Hippocampal formation (tissue), 2 donors: ENCODE measurements around the gene AMY1A.
"Not testable (repeated sequence)": the region's sequence is repeated elsewhere in the genome, so short reads cannot be mapped to it uniquely, and the experiment has no call there.

Experiments
- DNase-seq, 2 donors: peaks; one replicate each; lab custom pipeline; 2025; lab: John Stamatoyannopoulos, UW

AMY1A gene

DNA sequence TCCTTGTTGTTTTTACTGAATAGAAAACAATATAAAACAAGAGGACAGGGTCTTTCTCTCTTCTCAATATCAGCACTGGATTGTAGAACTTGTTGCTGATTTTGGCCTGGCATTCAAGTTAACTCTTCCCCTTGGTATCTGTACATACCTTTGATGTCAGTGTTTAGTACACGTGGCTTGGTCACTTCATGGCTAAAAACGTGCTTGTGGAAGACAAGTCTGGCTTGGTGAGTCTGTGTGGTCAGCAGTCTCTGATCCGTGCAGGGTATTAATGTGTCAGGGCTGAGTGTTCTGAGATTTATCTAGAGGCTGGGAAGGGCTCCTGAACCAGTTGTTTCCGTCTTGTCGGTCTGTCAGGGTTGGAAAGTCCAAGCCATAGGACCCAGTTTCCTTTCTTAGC, at the start of gene AMY1A:
Gene AMY1A, plus strand, starts transcription at position 301 of the 400 bp plus-strand sequence. CDS start 571 bp downstream, outside the sequence.
- not testable (repeated sequence) for DNase-seq

DNA sequence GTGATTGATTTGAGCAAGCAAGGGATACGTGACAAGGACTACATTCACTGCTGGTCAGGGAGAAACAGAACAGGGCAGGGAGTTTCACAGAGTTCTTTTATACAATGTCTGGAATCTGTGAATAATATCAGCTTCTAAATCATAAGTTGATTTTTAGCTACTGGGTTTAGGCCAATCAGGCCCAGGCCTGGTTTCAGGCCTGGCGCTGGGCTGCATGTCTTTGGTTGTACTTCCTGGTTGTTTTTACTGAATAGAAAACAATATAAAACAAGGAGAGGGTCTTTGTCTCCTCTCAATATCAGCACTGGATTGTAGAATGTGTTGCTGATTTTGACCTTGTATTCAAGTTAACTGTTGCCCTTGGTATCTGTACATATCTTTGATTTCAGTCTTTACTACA, 39.2 kb upstream of the AMY1A start:
- DNase-seq = no peak

DNA sequence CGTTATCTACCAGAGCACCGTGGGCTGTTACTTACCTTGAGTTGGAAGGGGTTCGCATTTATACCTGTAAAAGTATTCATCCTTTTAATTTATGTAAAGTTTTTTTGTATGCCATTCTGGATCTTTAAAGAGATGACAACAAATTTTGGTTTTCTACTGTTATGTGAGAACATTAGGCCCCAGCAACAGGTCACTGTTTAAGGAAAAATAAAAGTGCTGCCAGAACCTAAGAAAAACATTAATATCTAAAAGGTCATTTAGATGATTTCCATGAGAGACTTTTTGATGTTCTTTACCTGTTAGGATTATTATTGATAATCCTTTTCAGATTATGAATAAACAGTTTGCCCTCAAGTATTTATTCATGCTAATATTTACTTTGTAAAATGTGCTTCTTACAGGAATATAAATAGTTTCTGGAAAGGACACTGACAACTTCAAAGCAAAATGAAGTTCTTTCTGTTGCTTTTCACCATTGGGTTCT, 38.5 kb upstream of the AMY1A start, which contains the start of gene AMY2A:
Gene AMY2A, plus strand, starts transcription at position 434 of the 484 bp plus-strand sequence. Its CDS starts 14 bp downstream, at position 448.
- DNase-seq = not testable (repeated sequence)

DNA sequence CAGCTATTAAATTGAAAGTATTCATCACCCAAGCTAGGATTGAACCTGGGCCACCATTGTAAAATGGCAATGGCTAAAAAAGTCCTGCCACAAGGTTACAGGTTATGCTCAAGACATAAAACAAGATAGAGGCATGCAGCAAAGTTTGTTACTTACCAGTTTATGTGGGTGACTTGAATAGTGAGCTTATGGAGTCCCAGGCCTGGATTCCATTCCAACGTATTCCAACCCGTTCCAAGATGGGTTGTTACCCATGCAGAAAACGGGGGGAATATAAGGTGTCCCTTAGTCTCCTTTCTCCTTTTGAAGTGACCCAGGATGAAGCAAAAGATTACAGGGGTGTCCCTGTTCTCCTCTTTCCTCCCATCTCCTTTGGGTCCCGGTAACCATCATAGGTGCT, 28.1 kb upstream of the AMY1A start:
- not testable (repeated sequence) for DNase-seq

DNA sequence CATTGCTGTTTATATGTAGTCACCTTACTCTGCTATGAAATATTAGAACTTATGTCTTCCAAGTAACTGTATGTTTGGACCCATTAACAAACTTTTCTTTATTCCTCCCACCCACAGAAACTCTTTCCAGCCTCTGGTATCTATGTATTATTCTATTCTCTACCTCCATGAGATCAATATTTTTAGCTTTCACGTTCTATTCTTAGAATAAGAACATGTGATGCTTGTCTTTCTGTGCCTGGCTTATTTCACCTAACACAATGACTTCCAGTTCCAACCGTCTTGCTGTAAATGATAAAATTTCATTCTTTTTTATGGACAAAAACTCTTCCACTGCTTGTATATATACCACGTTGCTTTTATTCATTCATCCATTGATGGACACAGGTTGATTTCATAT, 14.4 kb upstream of the AMY1A start:
- not testable (repeated sequence) for DNase-seq

DNA sequence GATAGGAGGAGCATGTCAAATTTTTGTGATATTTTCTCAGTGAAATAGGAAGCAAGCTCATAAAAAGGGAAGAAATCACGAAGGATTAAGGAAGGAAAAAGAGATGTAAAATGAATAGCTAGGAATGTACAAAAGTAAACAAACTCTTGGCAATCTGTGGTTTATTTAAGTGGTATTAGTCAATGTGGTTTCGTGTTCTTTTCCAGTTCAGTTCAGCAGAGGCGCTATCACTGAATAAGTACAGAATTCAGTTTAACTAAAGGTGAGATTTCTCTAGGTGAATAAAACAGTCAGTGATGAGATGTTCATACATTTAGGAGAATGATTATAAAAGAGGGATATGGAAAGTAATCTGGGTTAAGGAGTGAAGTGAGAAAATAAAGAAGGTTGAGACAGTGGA, 11.7 kb upstream of the AMY1A start:
- DNase-seq = not testable (repeated sequence)

DNA sequence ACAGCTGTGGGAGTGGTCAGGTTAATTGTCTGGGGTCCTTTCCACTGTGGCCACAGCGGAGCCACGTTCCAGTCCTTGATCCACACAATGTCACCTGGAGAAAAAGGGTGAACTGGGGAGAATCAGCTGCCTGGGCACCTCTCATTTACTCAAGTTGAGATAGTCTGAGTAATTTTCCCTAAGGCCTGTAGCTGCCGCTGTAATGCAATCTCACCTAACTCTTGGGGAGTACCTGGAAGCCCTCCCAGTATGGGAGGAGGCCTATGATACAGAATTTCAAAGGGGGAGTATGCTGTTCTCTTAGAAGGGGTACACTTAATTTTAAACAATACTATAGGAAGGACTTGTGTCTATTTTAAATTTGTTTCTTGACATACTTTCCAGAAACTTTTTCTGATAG, 5.3 kb upstream of the AMY1A start:
- DNase-seq = not testable (repeated sequence)

DNA sequence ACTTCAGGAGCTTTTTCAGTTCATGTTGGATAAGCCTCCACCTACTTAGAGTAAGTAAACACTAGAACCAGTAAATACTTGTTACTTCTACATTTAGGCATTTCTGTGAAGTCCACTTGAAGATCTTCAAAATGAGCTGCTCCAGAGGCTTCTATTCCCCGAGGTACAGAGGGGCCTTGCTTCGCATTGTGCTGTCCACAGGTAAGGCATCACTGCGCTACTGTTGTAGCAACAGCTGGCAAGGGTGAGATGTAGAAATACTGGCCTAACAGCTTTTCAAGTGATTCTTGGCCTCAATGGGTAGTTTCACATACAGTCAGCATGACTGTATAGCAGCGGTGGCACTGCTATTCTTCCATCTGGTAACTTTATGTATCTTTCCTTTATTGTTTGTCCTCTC, 4.7 kb upstream of the AMY1A start:
- DNase-seq = not testable (repeated sequence)

DNA sequence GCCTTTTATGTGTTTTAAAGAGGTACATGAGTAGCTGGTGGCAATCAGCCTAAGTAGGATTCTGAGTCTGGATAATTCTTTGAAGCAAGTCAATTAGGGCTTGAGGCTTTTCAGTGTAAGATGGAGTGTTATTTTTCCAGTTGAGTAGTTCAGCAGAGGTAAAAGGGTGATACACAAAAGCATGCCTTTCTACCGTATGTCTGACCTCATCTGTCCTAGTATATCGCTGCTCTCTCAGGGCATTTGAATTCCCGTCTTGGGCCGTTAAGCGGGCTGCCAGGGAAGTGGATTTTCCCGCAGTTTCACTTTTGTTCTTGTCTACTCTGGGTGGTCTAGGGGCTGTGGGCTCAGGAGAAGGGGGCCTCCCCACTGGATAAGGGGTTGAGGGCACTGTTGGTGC, 1.4 kb upstream of the AMY1A start:
- not testable (repeated sequence) for DNase-seq

DNA sequence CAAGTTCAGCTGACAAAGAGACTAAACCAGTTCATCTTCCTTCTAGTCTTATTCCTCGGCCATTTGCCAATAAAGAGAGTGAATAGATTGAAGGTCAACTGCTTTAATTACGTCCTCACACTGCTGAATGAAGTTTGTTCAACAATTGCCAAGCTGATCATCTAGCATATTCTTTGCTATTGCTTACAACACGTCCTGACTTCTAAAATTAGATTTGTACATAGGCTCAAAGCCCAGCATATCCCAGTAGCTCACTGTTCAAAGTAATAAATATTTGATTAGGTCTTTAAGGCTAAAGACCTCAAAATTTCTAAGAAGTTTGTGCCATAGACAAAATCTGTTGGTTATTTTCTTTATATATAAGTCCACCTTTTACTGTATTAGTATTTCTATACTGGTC, 20.8 kb downstream of the AMY1A start:
- not testable (repeated sequence) for DNase-seq

DNA sequence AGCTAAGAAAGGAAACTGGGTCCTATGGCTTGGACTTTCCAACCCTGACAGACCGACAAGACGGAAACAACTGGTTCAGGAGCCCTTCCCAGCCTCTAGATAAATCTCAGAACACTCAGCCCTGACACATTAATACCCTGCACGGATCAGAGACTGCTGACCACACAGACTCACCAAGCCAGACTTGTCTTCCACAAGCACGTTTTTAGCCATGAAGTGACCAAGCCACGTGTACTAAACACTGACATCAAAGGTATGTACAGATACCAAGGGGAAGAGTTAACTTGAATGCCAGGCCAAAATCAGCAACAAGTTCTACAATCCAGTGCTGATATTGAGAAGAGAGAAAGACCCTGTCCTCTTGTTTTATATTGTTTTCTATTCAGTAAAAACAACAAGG, 40.5 kb downstream of the AMY1A start, which contains the start of gene AMY1B:
Gene AMY1B, minus strand, starts transcription at position 101 of the 400 bp plus-strand sequence. CDS start 571 bp downstream, outside the sequence.
- not testable (repeated sequence) for DNase-seq

DNA sequence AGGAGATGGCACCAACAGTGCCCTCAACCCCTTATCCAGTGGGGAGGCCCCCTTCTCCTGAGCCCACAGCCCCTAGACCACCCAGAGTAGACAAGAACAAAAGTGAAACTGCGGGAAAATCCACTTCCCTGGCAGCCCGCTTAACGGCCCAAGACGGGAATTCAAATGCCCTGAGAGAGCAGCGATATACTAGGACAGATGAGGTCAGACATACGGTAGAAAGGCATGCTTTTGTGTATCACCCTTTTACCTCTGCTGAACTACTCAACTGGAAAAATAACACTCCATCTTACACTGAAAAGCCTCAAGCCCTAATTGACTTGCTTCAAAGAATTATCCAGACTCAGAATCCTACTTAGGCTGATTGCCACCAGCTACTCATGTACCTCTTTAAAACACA, 41.9 kb downstream of the AMY1A start:
- not testable (repeated sequence) for DNase-seq

DNA sequence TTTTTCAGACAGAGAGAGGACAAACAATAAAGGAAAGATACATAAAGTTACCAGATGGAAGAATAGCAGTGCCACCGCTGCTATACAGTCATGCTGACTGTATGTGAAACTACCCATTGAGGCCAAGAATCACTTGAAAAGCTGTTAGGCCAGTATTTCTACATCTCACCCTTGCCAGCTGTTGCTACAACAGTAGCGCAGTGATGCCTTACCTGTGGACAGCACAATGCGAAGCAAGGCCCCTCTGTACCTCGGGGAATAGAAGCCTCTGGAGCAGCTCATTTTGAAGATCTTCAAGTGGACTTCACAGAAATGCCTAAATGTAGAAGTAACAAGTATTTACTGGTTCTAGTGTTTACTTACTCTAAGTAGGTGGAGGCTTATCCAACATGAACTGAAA, 45.1 kb downstream of the AMY1A start:
- DNase-seq = not testable (repeated sequence)

DNA sequence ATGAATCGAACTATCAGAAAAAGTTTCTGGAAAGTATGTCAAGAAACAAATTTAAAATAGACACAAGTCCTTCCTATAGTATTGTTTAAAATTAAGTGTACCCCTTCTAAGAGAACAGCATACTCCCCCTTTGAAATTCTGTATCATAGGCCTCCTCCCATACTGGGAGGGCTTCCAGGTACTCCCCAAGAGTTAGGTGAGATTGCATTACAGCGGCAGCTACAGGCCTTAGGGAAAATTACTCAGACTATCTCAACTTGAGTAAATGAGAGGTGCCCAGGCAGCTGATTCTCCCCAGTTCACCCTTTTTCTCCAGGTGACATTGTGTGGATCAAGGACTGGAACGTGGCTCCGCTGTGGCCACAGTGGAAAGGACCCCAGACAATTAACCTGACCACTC, 45.7 kb downstream of the AMY1A start:
- not testable (repeated sequence) for DNase-seq

DNA sequence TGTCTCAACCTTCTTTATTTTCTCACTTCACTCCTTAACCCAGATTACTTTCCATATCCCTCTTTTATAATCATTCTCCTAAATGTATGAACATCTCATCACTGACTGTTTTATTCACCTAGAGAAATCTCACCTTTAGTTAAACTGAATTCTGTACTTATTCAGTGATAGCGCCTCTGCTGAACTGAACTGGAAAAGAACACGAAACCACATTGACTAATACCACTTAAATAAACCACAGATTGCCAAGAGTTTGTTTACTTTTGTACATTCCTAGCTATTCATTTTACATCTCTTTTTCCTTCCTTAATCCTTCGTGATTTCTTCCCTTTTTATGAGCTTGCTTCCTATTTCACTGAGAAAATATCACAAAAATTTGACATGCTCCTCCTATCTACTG, 52.1 kb downstream of the AMY1A start:
- DNase-seq = not testable (repeated sequence)

DNA sequence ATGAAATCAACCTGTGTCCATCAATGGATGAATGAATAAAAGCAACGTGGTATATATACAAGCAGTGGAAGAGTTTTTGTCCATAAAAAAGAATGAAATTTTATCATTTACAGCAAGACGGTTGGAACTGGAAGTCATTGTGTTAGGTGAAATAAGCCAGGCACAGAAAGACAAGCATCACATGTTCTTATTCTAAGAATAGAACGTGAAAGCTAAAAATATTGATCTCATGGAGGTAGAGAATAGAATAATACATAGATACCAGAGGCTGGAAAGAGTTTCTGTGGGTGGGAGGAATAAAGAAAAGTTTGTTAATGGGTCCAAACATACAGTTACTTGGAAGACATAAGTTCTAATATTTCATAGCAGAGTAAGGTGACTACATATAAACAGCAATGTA, 54.8 kb downstream of the AMY1A start:
- not testable (repeated sequence) for DNase-seq
